Endothelial cell of umbilical vein (primary cell): ENCODE data around the gene MAL. TPM values are rescaled to one million over a fixed set of nuclear protein-coding genes. Genes with fewer than 3 reads are reported as not detected.

ENCODE experiments used
- BruUV-seq: library from RNA; stranded (reverse); fragments of 400-500 nt; replicated peaks from 2 replicates; lab custom pipeline; 2021; lab: Mats Ljungman, UMichigan
- CTCF ChIA-PET: fragments of 300-600, 350-600 bp; sonication (Branson Sonifier 250); formaldehyde crosslinking; loops from one replicate; lab custom pipeline; 2021; ENCODE audit warnings: antibody characterized with exemption, inconsistent platforms; lab: Charles Lee
- POLR2A ChIA-PET: fragments of 300-600, 350-600 bp; sonication (Branson Sonifier 250); formaldehyde crosslinking; loops from one replicate; lab custom pipeline; 2021; ENCODE audit warnings: antibody characterized with exemption, inconsistent platforms; lab: Charles Lee
- DNase-seq: peaks from one replicate; pipeline ENCODE4 v3.0.0-alpha.2; 2011; ENCODE audit warnings: low read depth, low spot score
- FAIRE-seq: peaks from 2 replicates; lab custom pipeline; 2011; peaks lifted over from hg19 to GRCh38; lab: Jason Lieb, UNC
- H2AFZ ChIP-seq: 2 replicates; pipeline ENCODE4 v1.6.0; 2012; ENCODE audit warnings: low read depth, low read length, control low read depth, inconsistent platforms
- H3K27ac ChIP-seq: 2 replicates; pipeline ENCODE4 v1.5.1; 2011; ENCODE audit warnings: low read depth, mild to moderate bottlenecking, control low read depth, low read length, moderate library complexity; ENCODE audit not compliant: insufficient read depth
- H3K27me3 ChIP-seq, 2 experiments: 2 replicates each; pipeline versions ENCODE4 v1.6.0 to v1.6.1; 2011; ENCODE audit warnings: low read length in 2 of 2, mixed read lengths in 1 of 2; ENCODE audit not compliant: control insufficient read depth in 2 of 2, insufficient read depth in 2 of 2
- H3K36me3 ChIP-seq, 2 experiments: 2 replicates in 1 of 2; 3 replicates in 1 of 2; pipeline ENCODE4 v1.5.1; 2011; ENCODE audit warnings: low read length in 2 of 2, mild to moderate bottlenecking in 1 of 2, moderate library complexity in 1 of 2; ENCODE audit not compliant: control insufficient read depth in 2 of 2, insufficient read depth in 2 of 2; ENCODE audit errors: extremely low read depth in 1 of 2
- H3K4me1 ChIP-seq: 3 replicates; pipeline ENCODE4 v1.5.1; 2011; ENCODE audit warnings: mild to moderate bottlenecking, low read length; ENCODE audit not compliant: control insufficient read depth, insufficient read depth; ENCODE audit errors: extremely low read depth
- H3K4me2 ChIP-seq: 2 replicates; pipeline ENCODE4 v1.6.1; 2011; ENCODE audit warnings: low read length, control low read depth, mixed read lengths; ENCODE audit not compliant: insufficient read depth
- H3K4me3 ChIP-seq, 3 experiments: fragments of 200-600 bp in 1 of 3; sonication (generic), shearing (Covaris generic) in 1 of 3; replicated peaks in 1 of 3; 2 replicates each; pipeline ENCODE4 v1.5.1; 2011 to 2016; ENCODE audit warnings: control low read depth in 3 of 3, low read length in 3 of 3, mild to moderate bottlenecking in 2 of 3, inconsistent platforms in 1 of 3, low read depth in 1 of 3, moderate library complexity in 1 of 3; ENCODE audit not compliant: insufficient read depth in 1 of 3
- H3K79me2 ChIP-seq: 2 replicates; pipeline ENCODE4 v1.6.0; 2012; ENCODE audit warnings: low read length, inconsistent platforms; ENCODE audit not compliant: control insufficient read depth, insufficient read depth
- H3K9ac ChIP-seq: replicated peaks from 2 replicates; pipeline ENCODE3; 2011; ENCODE audit warnings: low read length, control low read depth; ENCODE audit not compliant: insufficient read depth; ENCODE audit errors: extremely low read depth
- H3K9me1 ChIP-seq: replicated peaks from 3 replicates; pipeline ENCODE4 v1.6.0; 2011; ENCODE audit warnings: mild to moderate bottlenecking, low read length; ENCODE audit not compliant: control insufficient read depth, insufficient read depth; ENCODE audit errors: extremely low read depth
- H3K9me3 ChIP-seq: replicated peaks from 2 replicates; pipeline ENCODE4 v1.5.1; 2012; ENCODE audit warnings: low read length, inconsistent platforms; ENCODE audit not compliant: control insufficient read depth, insufficient read depth
- H4K20me1 ChIP-seq: replicated peaks from 2 replicates; pipeline ENCODE3; 2011; ENCODE audit warnings: mild to moderate bottlenecking, low read length; ENCODE audit not compliant: control insufficient read depth, insufficient read depth; ENCODE audit errors: extremely low read depth
- CTCF ChIP-seq, 2 donors: IDR thresholded peaks; 1 replicate in 1 of 2; 2 replicates in 1 of 2; pipeline ENCODE4 v1.5.1; 2011; ENCODE audit warnings: low read length in 2 of 2, mild to moderate bottlenecking in 2 of 2, moderate library complexity in 2 of 2, control low read depth in 1 of 2, inconsistent platforms in 1 of 2, low read depth in 1 of 2; ENCODE audit not compliant: insufficient read depth in 1 of 2; ENCODE audit errors: extremely low read depth in 1 of 2
- EZH2 ChIP-seq: IDR thresholded peaks from 2 replicates; pipeline ENCODE4 v1.6.1; 2012; ENCODE audit warnings: borderline replicate concordance, low read depth, mild to moderate bottlenecking, moderate library complexity, low read length, inconsistent platforms; ENCODE audit not compliant: severe bottlenecking
- FOS ChIP-seq: IDR thresholded peaks from 2 replicates; pipeline ENCODE4 v1.6.1; 2011; ENCODE audit warnings: mild to moderate bottlenecking, low read length, moderate library complexity, borderline replicate concordance; ENCODE audit not compliant: insufficient read depth
- GATA2 ChIP-seq: IDR thresholded peaks from 2 replicates; pipeline ENCODE4 v1.7.0; 2011; ENCODE audit warnings: low read depth, mild to moderate bottlenecking, moderate library complexity, mixed read lengths, low read length; ENCODE audit not compliant: insufficient read length, insufficient read depth
- JUN ChIP-seq: IDR thresholded peaks from 2 replicates; pipeline ENCODE4 v1.6.1; 2011; ENCODE audit warnings: borderline replicate concordance, low read depth; ENCODE audit not compliant: insufficient read length, insufficient read depth
- MAX ChIP-seq: IDR thresholded peaks from 2 replicates; pipeline ENCODE4 v1.6.1; 2011; ENCODE audit not compliant: insufficient read depth, insufficient read length
- MYC ChIP-seq: IDR thresholded peaks from one replicate; pipeline ENCODE4 v1.6.1; 2011; ENCODE audit warnings: mild to moderate bottlenecking, low read depth, low read length
- POLR2A ChIP-seq: IDR thresholded peaks from 2 replicates; pipeline ENCODE4 v1.6.1; 2012; ENCODE audit warnings: low read depth, mild to moderate bottlenecking, control low read depth, low read length
- POLR2AphosphoS5 ChIP-seq: IDR thresholded peaks from 2 replicates; pipeline ENCODE4 v1.6.1; 2012; ENCODE audit warnings: low read depth, mild to moderate bottlenecking, control low read depth, low read length, moderate library complexity; ENCODE audit not compliant: insufficient read depth
- dilution Hi-C: fragments of 300-500 bp; cut with MboI; formaldehyde crosslinking; loops from one replicate; pipeline ENCODE4 v1.15.0; 2019; ENCODE audit warnings: low sequenced_read_pairs; ENCODE audit not compliant: extremely low pct_ligation_motif_present
- intact Hi-C: fragments of 100-400 bp; cut with micrococcal nuclease; formaldehyde crosslinking; loops from one replicate; pipeline ENCODE4 v1.10.0; 2022
- polyA plus RNA-seq, 4 experiments: library from polyadenylated mRNA; depleted of rRNA in 3 of 4; stranded (reverse) in 3 of 4; unstranded in 1 of 4; fragments of >200 nt; gene quantifications; 2 replicates each; pipeline versions ENCODE4 v1.2.1 to v1.2.3, GENCODE V29; 2011 to 2012; ENCODE audit warnings: missing spikeins in 1 of 4
- total RNA-seq: library from RNA; stranded (reverse); gene quantifications from 2 replicates; pipeline ENCODE4 v1.2.3, GENCODE V29; 2021

MAL gene
- total and polyA plus RNA-seq, 2 donors (not counting 3 experiments of a cell fraction or from before 2014, with no cell fraction given) = not detected

GRCh38 chr2:95018861-95019550 is 6.5 kb upstream of the MAL start:
- POLR2A ChIA-PET = no interaction called here
- Histone ChIP-seq H3K9me3 (no peaks in the 10 kb centered on the region), H2AFZ (no peak overlapping the region), H3K27me3 (peaks cover 8% of the 10 kb centered on the region in 2 experiments), H3K27ac (no peak overlapping the region), H3K4me2 (no peak overlapping the region), H3K4me3 (no peak overlapping the region), H3K4me1 (no peaks in the 10 kb centered on the region), H4K20me1 (no peaks in the 10 kb centered on the region), H3K36me3 (no peaks in the 10 kb centered on the region), H3K9me1 (no peaks in the 10 kb centered on the region), H3K9ac (no peak overlapping the region), H3K79me2 (no peaks in the 10 kb centered on the region)
- intact Hi-C loops (no loop called here), dilution Hi-C loops (no loop called here)
- DNase-seq (no peak), FAIRE-seq (no peak)
- TF ChIP-seq JUN = no peak
- no peak for TF ChIP-seq EZH2
- no peak for TF ChIP-seq MAX
- TF ChIP-seq CTCF (IDR thresholded peaks at IDR 0.05; ENCODE audit: extremely low read depth in 1 of 2, insufficient read depth in 1 of 2, low read depth in 1 of 2, low read length in 2 of 2) = no peak
- TF ChIP-seq MYC = no peak
- TF ChIP-seq POLR2A = no peak
- TF ChIP-seq POLR2AphosphoS5 = no peak
- TF ChIP-seq GATA2 = no peak
- no peak for TF ChIP-seq FOS
- CTCF ChIA-PET = no interaction called here
- no TSS peak for BruUV-seq
